ENCODE measurements around the gene SLC26A3. TPM values are rescaled to one million over a fixed set of nuclear protein-coding genes. Genes with fewer than 3 reads are reported as not detected.

SLC26A3 gene
- total RNA-seq, 2 experiments from 2014 or later = not detected

- no peaks in the 10 kb centered on the region for H3K4me1 Mint-ChIP-seq
- no peaks in the 10 kb centered on the region for H3K9me3 Mint-ChIP-seq
- H3K36me3 Mint-ChIP-seq = no peaks in the 10 kb centered on the region
- peaks cover 2% of the 10 kb centered on the region for H3K27me3 Mint-ChIP-seq
- no peak overlapping the region for H3K27ac Mint-ChIP-seq
- POLR2A ChIA-PET = no interaction called here
- ATAC-seq (ENCODE audit: low read depth) (no peak), DNase-seq (no peak)
- H3K4me3 Mint-ChIP-seq = no peak overlapping the region
Observed at GRCh38 chr7:107718456-107719193, 84.4 kb downstream of the SLC26A3 start.

- Mint-ChIP-seq H3K27me3 (no peaks in the 10 kb centered on the region), H3K27ac (no peak overlapping the region), H3K4me3 (no peak overlapping the region), H3K4me1 (no peaks in the 10 kb centered on the region), H3K36me3 (peaks cover 2% of the 10 kb centered on the region), H3K9me3 (no peaks in the 10 kb centered on the region)
- POLR2A ChIA-PET = interaction anchor here (0.6 kb wide), 1 partner anchor 14 kb away, joined by 3 read pairs; no protein-coding TSS in a partner anchor
- DNase-seq (no peak), ATAC-seq (ENCODE audit: low read depth) (no peak)
Observed at GRCh38 chr7:107715531-107715930, 87.5 kb downstream of the SLC26A3 start.

Other genes with a start within 250 kb of the SLC26A3 start
- gene COG5, start 239.3 kb downstream of the SLC26A3 start, total RNA-seq = 10 to 100 TPM; 51.0 to 56.2 TPM
- gene DUS4L, start 239.3 kb downstream of the SLC26A3 start, total RNA-seq = 10 to 100 TPM; 10.1 to 11.8 TPM
- 10 to 100 TPM; 25.2 to 32.6 TPM for gene BCAP29, start 223.0 kb downstream of the SLC26A3 start, total RNA-seq
- under 1 TPM; 0.17 to 0.97 TPM for gene SLC26A4, start 142.4 kb downstream of the SLC26A3 start, total RNA-seq
- gene CBLL1, start 59.1 kb downstream of the SLC26A3 start, total RNA-seq = 10 to 100 TPM; 52.1 to 57.0 TPM
- gene DLD, start 88.0 kb upstream of the SLC26A3 start, total RNA-seq = 10 to 100 TPM; 56.3 to 56.9 TPM
- not detected for gene LAMB1, start 199.9 kb upstream of the SLC26A3 start, total RNA-seq